Liver (tissue), 3 donors: ENCODE measurements around the gene BAK1.

Experiments used
- CTCF ChIP-seq: fragments of 150-350 bp; IDR thresholded peaks from 2 replicates; pipeline ENCODE4 v1.5.1; 2017; ENCODE audit warnings: improper control_type of control experiment, low read depth, low read length; ENCODE audit not compliant: missing input control
- EGR1 ChIP-seq, 2 donors: IDR thresholded peaks; 2 replicates each; pipeline ENCODE4 v1.6.1; 2016 to 2018; ENCODE audit warnings: antibody characterized with exemption in 2 of 2, low read depth in 2 of 2
- GABPA ChIP-seq, 2 donors: IDR thresholded peaks in 1 of 2; conservative IDR thresholded peaks in 1 of 2; 2 replicates each; pipeline ENCODE4 v1.6.1; 2016; ENCODE audit warnings: antibody characterized with exemption in 2 of 2, mild to moderate bottlenecking in 1 of 2, moderate library complexity in 1 of 2
- HNF4A ChIP-seq, 2 donors: conservative IDR thresholded peaks; 2 replicates each; pipeline ENCODE4 v1.6.1; 2016; ENCODE audit warnings: antibody characterized with exemption in 2 of 2, mild to moderate bottlenecking in 2 of 2
- HNF4G ChIP-seq: IDR thresholded peaks from 2 replicates; pipeline ENCODE4 v1.6.1; 2016; ENCODE audit warnings: antibody characterized with exemption
- JUND ChIP-seq, 2 donors: IDR thresholded peaks; 2 replicates each; pipeline ENCODE4 v1.6.1; 2016; ENCODE audit warnings: antibody characterized with exemption in 2 of 2
- RAD21 ChIP-seq, 2 donors: IDR thresholded peaks; 2 replicates each; pipeline ENCODE4 v1.6.1; 2016; ENCODE audit warnings: antibody characterized with exemption in 2 of 2, mild to moderate bottlenecking in 2 of 2
- RXRA ChIP-seq, 2 donors: IDR thresholded peaks; 2 replicates each; pipeline ENCODE4 v1.6.1; 2017 to 2018; ENCODE audit warnings: antibody characterized with exemption in 2 of 2, mild to moderate bottlenecking in 1 of 2
- YY1 ChIP-seq: IDR thresholded peaks from 2 replicates; pipeline ENCODE4 v1.6.1; 2016; ENCODE audit warnings: antibody characterized with exemption, mild to moderate bottlenecking
- ZBTB33 ChIP-seq: IDR thresholded peaks from 2 replicates; pipeline ENCODE4 v1.6.1; 2016; ENCODE audit warnings: antibody characterized with exemption
- TF ChIP-seq, protein P1 (sequence below): IDR thresholded peaks from 2 replicates; pipeline ENCODE4 v1.6.1; 2016; ENCODE audit warnings: antibody characterized with exemption
- TF ChIP-seq, protein P2 (sequence below): IDR thresholded peaks from 2 replicates; pipeline ENCODE4 v1.6.1; 2016; ENCODE audit warnings: antibody characterized with exemption
- donor health status: healthy.
- donor health status: healthy.

- no peak for TF ChIP-seq RXRA (IDR thresholded peaks at IDR 0.05)
- TF ChIP-seq CTCF, result no peak
- TF ChIP-seq RAD21 (IDR thresholded peaks at IDR 0.05), result no peak
- TF ChIP-seq JUND (IDR thresholded peaks at IDR 0.05), result no peak
- no peak for TF ChIP-seq GABPA (IDR thresholded peaks at IDR 0.05 in 1 of 2, conservative IDR thresholded peaks at IDR 0.05 in 1 of 2)
- no peak for TF ChIP-seq EGR1 (IDR thresholded peaks at IDR 0.05; ENCODE audit: low read depth in 2 of 2)
- TF ChIP-seq YY1, result no peak
- TF ChIP-seq, protein P1, sequence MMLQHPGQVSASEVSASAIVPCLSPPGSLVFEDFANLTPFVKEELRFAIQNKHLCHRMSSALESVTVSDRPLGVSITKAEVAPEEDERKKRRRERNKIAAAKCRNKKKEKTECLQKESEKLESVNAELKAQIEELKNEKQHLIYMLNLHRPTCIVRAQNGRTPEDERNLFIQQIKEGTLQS, result no peak
- no peak for TF ChIP-seq HNF4A (conservative IDR thresholded peaks at IDR 0.05)
- no peak for TF ChIP-seq HNF4G
- TF ChIP-seq, protein P2, sequence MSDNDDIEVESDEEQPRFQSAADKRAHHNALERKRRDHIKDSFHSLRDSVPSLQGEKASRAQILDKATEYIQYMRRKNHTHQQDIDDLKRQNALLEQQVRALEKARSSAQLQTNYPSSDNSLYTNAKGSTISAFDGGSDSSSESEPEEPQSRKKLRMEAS, result no peak
- no peak for TF ChIP-seq ZBTB33
These were observed 33.7 kb upstream of the BAK1 start for GRCh38 chr6:33613795-33614168.
